ENCODE results near the gene CEP120. TPM values are rescaled to one million over a fixed set of nuclear protein-coding genes. Genes with fewer than 3 reads are reported as not detected.
"Not testable (repeated sequence)": the region's sequence is repeated elsewhere in the genome, so short reads cannot be mapped to it uniquely, and the experiment has no call there.

The CEP120 gene
- total and polyA plus RNA-seq, 2 of the 4 experiments (the other 2 are of a cell fraction), result 6.7 to 46.1 TPM

GRCh38 chr5:123466839-123467238, 43.6 kb upstream of the CEP120 start:
- H3K27me3 ChIP-seq (ENCODE audit: control insufficient read depth, insufficient read depth, low read length); H2AK5ac ChIP-seq (ENCODE audit: low read depth, low read length); in situ Hi-C loops (cut with MboI; ENCODE audit: low sequenced_read_pairs); H4K91ac ChIP-seq (ENCODE audit: insufficient read depth, low read depth, low read length); H3K14ac ChIP-seq (replicated peaks; ENCODE audit: low read depth, low read length); H2AK9ac ChIP-seq (replicated peaks; ENCODE audit: low read depth, low read length, poor library complexity); H4K20me1 ChIP-seq (ENCODE audit: insufficient read depth, low read length); dilution Hi-C loops (cut with HindIII; ENCODE audit: low sequenced_read_pairs, unreplicated experiment); BruUV-seq (replicated peaks); H3K18ac ChIP-seq (ENCODE audit: low read depth, low read length); H4K5ac ChIP-seq (ENCODE audit: low read depth, low read length); H3K36me3 ChIP-seq (ENCODE audit: control insufficient read depth, insufficient read depth, low read length); H3K56ac ChIP-seq (ENCODE audit: extremely low read depth, insufficient read depth, low read length); H3K4me2 ChIP-seq (ENCODE audit: low read depth, low read length); H3K79me1 ChIP-seq (ENCODE audit: low read depth in 1 of 2, low read length in 2 of 2); H2BK120ac ChIP-seq (ENCODE audit: low read depth, low read length); H2BK5ac ChIP-seq (ENCODE audit: low read depth, low read length, poor library complexity, severe bottlenecking); DNase-seq; intact Hi-C loops (cut with micrococcal nuclease); H3K4me1 ChIP-seq (ENCODE audit: control insufficient read depth, insufficient read depth, low read length); POLR2A ChIA-PET (ENCODE audit: unreplicated experiment); H3K9me1 ChIP-seq (ENCODE audit: insufficient read depth, low read length); H3K9me3 ChIP-seq (ENCODE audit: control insufficient read depth, insufficient read depth, low read length); CTCF ChIA-PET; H3K23ac ChIP-seq (ENCODE audit: low read depth, low read length); H3K4ac ChIP-seq (ENCODE audit: low read depth, low read length); H3K27ac ChIP-seq (ENCODE audit: insufficient read depth, low read length); H2AFZ ChIP-seq (replicated peaks; ENCODE audit: low read length, poor library complexity); H2BK15ac ChIP-seq (ENCODE audit: low read depth, low read length); H4K8ac ChIP-seq (ENCODE audit: low read depth in 2 of 2, low read length in 2 of 2); ATAC-seq (ENCODE audit: low read depth); H3K9ac ChIP-seq (ENCODE audit: low read depth, low read length); H2BK20ac ChIP-seq (ENCODE audit: low read depth, low read length); H3K4me3 ChIP-seq (ENCODE audit: insufficient read depth, low read depth, low read length): not testable (repeated sequence)
- WGBS, 2 experiments (ENCODE audit: extremely low coverage in 2 of 2, insufficient read length in 1 of 2), result 40% methylated on average over 1 of the region's 1 CpG; no CpG with 5 or more reads in 1 of the 2 experiments

All from IMR-90 (cell line).